GM10248 (cell line): Measurements from ENCODE around the gene MLX.

Experiments
- CTCF ChIA-PET: fragments of 300-600 bp; sonication (Branson Sonifier 250); formaldehyde crosslinking; extraction: SDS; loops from one replicate; lab custom pipeline; 2021; ENCODE audit warnings: antibody characterized with exemption; lab: Yijun Ruan, JAX
- POLR2A ChIA-PET: fragments of 350-650 bp; sonication (Branson Sonifier 250); formaldehyde crosslinking; extraction: SDS; loops from one replicate; lab custom pipeline; 2020; ENCODE audit warnings: antibody characterized with exemption; lab: Yijun Ruan, JAX
- DNase-seq: peaks from one replicate; pipeline ENCODE4 v3.0.0; 2012; ENCODE audit errors: extremely low spot score
- TF ChIP-seq, protein P1 (sequence below): IDR thresholded peaks from 2 replicates; pipeline ENCODE4 v1.5.1; 2012; ENCODE audit warnings: mild to moderate bottlenecking, low read depth; ENCODE audit errors: extremely low read depth, missing control alignments, control extremely low read depth

The MLX gene

GRCh38 chr17:42581744-42582270, 14.9 kb downstream of the MLX start:
- no peak for DNase-seq
- TF ChIP-seq, protein P1, sequence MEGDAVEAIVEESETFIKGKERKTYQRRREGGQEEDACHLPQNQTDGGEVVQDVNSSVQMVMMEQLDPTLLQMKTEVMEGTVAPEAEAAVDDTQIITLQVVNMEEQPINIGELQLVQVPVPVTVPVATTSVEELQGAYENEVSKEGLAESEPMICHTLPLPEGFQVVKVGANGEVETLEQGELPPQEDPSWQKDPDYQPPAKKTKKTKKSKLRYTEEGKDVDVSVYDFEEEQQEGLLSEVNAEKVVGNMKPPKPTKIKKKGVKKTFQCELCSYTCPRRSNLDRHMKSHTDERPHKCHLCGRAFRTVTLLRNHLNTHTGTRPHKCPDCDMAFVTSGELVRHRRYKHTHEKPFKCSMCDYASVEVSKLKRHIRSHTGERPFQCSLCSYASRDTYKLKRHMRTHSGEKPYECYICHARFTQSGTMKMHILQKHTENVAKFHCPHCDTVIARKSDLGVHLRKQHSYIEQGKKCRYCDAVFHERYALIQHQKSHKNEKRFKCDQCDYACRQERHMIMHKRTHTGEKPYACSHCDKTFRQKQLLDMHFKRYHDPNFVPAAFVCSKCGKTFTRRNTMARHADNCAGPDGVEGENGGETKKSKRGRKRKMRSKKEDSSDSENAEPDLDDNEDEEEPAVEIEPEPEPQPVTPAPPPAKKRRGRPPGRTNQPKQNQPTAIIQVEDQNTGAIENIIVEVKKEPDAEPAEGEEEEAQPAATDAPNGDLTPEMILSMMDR, result no peak
- POLR2A ChIA-PET, result no interaction called here
- CTCF ChIA-PET, result interaction anchor here (1.0 to 8.4 kb wide), 5 partner anchors 8 to 179 kb away, joined by 3 to 120 read pairs (median 5); partner anchors contain the start of genes RAMP2, RETREG3 and TUBG1

- ChIA-PET CTCF (interaction anchor here (8.4 kb wide), 1 partner anchor 19 kb away, joined by 120 read pairs; the partner anchor contains the start of genes RETREG3 and TUBG1), POLR2A (interaction anchor here (0.7 kb wide), 1 partner anchor 61 kb away, joined by 9 read pairs; no protein-coding TSS in a partner anchor)
- TF ChIP-seq, protein P1, result no peak
- DNase-seq, result no peak
These were observed 18.0 kb downstream of the MLX start for GRCh38 chr17:42584880-42585279.

DNA sequence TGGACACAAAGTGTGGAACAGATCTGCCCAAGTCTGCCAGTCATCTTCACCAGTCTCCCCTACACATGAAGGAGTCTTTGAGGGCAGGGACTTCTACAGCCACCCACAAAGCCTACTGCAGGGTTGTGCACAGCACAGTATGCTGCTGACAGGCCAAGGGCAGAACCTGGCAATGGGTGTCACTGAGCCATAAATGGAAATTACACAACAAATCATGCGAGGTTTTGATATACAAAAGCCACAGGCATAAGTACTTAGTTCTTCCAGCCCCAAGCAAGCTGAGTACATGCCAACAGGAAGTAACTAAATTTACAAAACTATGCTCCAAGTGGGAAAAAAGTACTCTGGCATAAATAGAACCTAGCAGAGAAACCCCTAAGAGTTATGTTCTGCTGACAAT, 18.5 kb downstream of the MLX start:
- TF ChIP-seq, protein P1, result no peak
- POLR2A ChIA-PET, result interaction anchor here (0.7 kb wide), 1 partner anchor 60 kb away, joined by 9 read pairs; no protein-coding TSS in a partner anchor
- DNase-seq, result no peak
- CTCF ChIA-PET, result interaction anchor here (6.3 kb wide), 1 partner anchor 7 kb away, joined by 66 read pairs; the partner anchor contains the start of gene PSMC3IP

- ChIA-PET CTCF (interaction anchor here (0.7 to 6.3 kb wide), 10 partner anchors 9 to 411 kb away, joined by 3 to 66 read pairs (median 4); partner anchors contain the start of genes PSMC3IP, RETREG3, RPL27 and TUBG1), POLR2A (interaction anchor here (0.5 to 1.2 kb wide), 2 partner anchors 9 to 434 kb away, joined by 3 to 4 read pairs; partner anchors contain the start of gene PSMC3IP)
- TF ChIP-seq, protein P1, result no peak
- DNase-seq, result peak; percentile 63
These were observed 19.8 kb downstream of the MLX start for GRCh38 chr17:42586514-42587230.

DNA sequence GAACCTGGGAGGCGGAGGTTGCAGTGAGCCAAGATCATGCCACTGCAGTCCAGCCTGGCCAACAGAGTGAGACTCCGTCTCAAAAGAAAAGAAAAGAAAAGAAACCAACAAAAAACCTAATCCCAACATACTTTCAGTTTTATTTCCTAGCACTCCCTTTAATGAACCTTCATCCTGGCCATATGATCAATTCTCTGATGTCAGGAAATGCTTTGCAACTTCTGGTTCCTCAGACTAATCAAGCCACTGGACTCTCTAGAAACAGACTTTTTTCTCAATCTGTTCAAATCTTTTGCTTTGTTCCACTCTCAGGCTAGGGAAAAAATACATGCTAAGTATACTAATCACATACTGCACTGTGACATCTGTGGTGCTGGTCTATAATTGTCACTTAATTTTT, 24.0 kb downstream of the MLX start:
- ChIA-PET CTCF (interaction anchor here (1.4 to 6.3 kb wide), 3 partner anchors 9 to 14 kb away, joined by 5 to 66 read pairs (median 14); partner anchors contain the start of gene PSMC3IP), POLR2A (no interaction called here)
- TF ChIP-seq, protein P1, result no peak
- no peak for DNase-seq

DNA sequence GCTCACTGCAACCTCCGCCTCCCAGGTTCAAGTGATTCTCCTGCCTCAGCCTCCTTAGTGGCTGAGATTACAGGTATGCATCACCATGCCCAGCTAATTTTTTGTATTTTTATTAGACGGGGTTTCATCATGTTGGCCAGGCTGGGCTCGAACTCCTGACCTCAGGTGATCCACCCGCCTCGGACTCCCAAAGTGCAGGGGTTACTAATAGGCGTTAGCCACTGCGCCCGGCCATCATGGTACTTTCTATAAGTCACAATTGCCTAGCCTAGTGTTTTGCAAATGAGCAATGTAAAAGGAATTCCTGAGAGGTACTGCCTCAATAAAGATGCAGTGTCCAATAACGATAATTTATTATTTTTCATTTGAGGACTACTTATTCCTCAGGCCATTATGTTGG, 24.5 kb downstream of the MLX start:
- no peak for DNase-seq
- POLR2A ChIA-PET, result no interaction called here
- CTCF ChIA-PET, result interaction anchor here (1.5 to 6.3 kb wide), 4 partner anchors 9 to 14 kb away, joined by 3 to 66 read pairs (median 10); partner anchors contain the start of gene PSMC3IP
- TF ChIP-seq, protein P1, result no peak
